Bronchial epithelial cell (primary cell): ENCODE measurements around the gene SHH. TPM values are rescaled to one million over a fixed set of nuclear protein-coding genes. Genes with fewer than 3 reads are reported as not detected.
A peak's percentile ranks its signal among the peaks of the same experiment; 100 is the strongest.

ENCODE experiments used
- DNase-seq: peaks from one replicate; pipeline ENCODE4 v3.0.0-alpha.2; 2010; ENCODE audit warnings: low read depth
- FAIRE-seq: peaks from 2 replicates; lab custom pipeline; 2011; peaks lifted over from hg19 to GRCh38; lab: Jason Lieb, UNC
- H3K27me3 ChIP-seq: 2 replicates; pipeline ENCODE4 v1.5.1; 2011; ENCODE audit warnings: low read length; ENCODE audit not compliant: control insufficient read depth, insufficient read depth
- H3K36me3 ChIP-seq: 2 replicates; pipeline ENCODE4 v1.5.1; 2011; ENCODE audit warnings: low read length; ENCODE audit not compliant: control insufficient read depth, insufficient read depth
- H3K4me3 ChIP-seq: 2 replicates; pipeline ENCODE4 v1.5.1; 2011; ENCODE audit warnings: mild to moderate bottlenecking, low read depth, low read length, control low read depth
- CTCF ChIP-seq: IDR thresholded peaks from 2 replicates; pipeline ENCODE4 v1.5.1; 2011; ENCODE audit warnings: mild to moderate bottlenecking, moderate library complexity, low read length, control low read depth, inconsistent platforms; ENCODE audit not compliant: insufficient read depth, severe bottlenecking
- total RNA-seq: library from RNA; depleted of rRNA; stranded (reverse); fragments of >200 nt; gene quantifications from 2 replicates; pipeline ENCODE4 v1.2.1, GENCODE V29; 2014

Gene SHH
- total RNA-seq, 1 donor from 2014 or later: not detected

- Histone ChIP-seq H3K36me3 (peaks cover under 1% of the 10 kb centered on the region), H3K4me3 (no peak overlapping the region), H3K27me3 (no peaks in the 10 kb centered on the region)
- no peak for FAIRE-seq
- DNase-seq: peak; percentile 37
- no peak for TF ChIP-seq CTCF
Measured at GRCh38 chr7:155750255-155751125, 61.8 kb downstream of the SHH start.

Other genes starting within 250 kb of the SHH start
- 17.1 and 27.8 TPM in 2 replicates for gene RBM33, start 167.8 kb downstream of the SHH start, total RNA-seq